IPS-NIHi7 (cell line): ENCODE data around the gene SH3RF3.

Experiments
- DNase-seq: peaks from one replicate; pipeline ENCODE4 v3.0.0; 2012; ENCODE audit warnings: mixed read lengths; ENCODE audit errors: extremely low spot score

Gene SH3RF3

GRCh38 chr2:109452318-109453305 is 323.6 kb downstream of the SH3RF3 start:
- no peak for DNase-seq

GRCh38 chr2:109453371-109453995 is 324.5 kb downstream of the SH3RF3 start:
- DNase-seq = no peak

- DNase-seq = no peak
Measured at GRCh38 chr2:109454304-109454703, 325.3 kb downstream of the SH3RF3 start.

GRCh38 chr2:109454765-109455394 is 325.9 kb downstream of the SH3RF3 start:
- no peak for DNase-seq

GRCh38 chr2:109455731-109456691 is 327.0 kb downstream of the SH3RF3 start:
- no peak for DNase-seq

GRCh38 chr2:109456776-109457175 is 327.8 kb downstream of the SH3RF3 start:
- DNase-seq = no peak

GRCh38 chr2:109457366-109457765 is 328.4 kb downstream of the SH3RF3 start:
- no peak for DNase-seq

- no peak for DNase-seq
Measured at GRCh38 chr2:109457794-109458193, 328.8 kb downstream of the SH3RF3 start.

- no peak for DNase-seq
Measured at GRCh38 chr2:109458512-109458911, 329.5 kb downstream of the SH3RF3 start.

- DNase-seq = no peak
Measured at GRCh38 chr2:109459485-109459884, 330.5 kb downstream of the SH3RF3 start.

- DNase-seq = no peak
Measured at GRCh38 chr2:109460553-109461324, 331.7 kb downstream of the SH3RF3 start.

- no peak for DNase-seq
Measured at GRCh38 chr2:109463236-109463635, 334.2 kb downstream of the SH3RF3 start.

- no peak for DNase-seq
Measured at GRCh38 chr2:109463891-109464290, 334.9 kb downstream of the SH3RF3 start.

GRCh38 chr2:109466674-109467575 is 337.9 kb downstream of the SH3RF3 start:
- DNase-seq = no peak

- no peak for DNase-seq
Measured at GRCh38 chr2:109467701-109468100, 338.7 kb downstream of the SH3RF3 start.

- no peak for DNase-seq
Measured at GRCh38 chr2:109468893-109469292, 339.9 kb downstream of the SH3RF3 start.

GRCh38 chr2:109471658-109472057 is 342.7 kb downstream of the SH3RF3 start:
- no peak for DNase-seq

- DNase-seq = no peak
Measured at GRCh38 chr2:109472331-109472959, 343.4 kb downstream of the SH3RF3 start.

- DNase-seq = no peak
Measured at GRCh38 chr2:109472974-109473373, 344.0 kb downstream of the SH3RF3 start.
